K562 treated with DMSO at 1 percent for 24 hours (cell line): ENCODE data around the gene PSME1. TPM values are rescaled to one million over a fixed set of nuclear protein-coding genes. Genes with fewer than 3 reads are reported as not detected.

Experiments used
- total RNA-seq: library from RNA; unstranded; fragments of 300-600 nt; gene quantifications from 2 replicates; pipeline ENCODE4 v1.2.3, GENCODE V29; 2022; ENCODE audit warnings: low read depth; ENCODE audit not compliant: insufficient read depth

Gene PSME1
- total RNA-seq, result 169 and 181 TPM in 2 replicates

DNA sequence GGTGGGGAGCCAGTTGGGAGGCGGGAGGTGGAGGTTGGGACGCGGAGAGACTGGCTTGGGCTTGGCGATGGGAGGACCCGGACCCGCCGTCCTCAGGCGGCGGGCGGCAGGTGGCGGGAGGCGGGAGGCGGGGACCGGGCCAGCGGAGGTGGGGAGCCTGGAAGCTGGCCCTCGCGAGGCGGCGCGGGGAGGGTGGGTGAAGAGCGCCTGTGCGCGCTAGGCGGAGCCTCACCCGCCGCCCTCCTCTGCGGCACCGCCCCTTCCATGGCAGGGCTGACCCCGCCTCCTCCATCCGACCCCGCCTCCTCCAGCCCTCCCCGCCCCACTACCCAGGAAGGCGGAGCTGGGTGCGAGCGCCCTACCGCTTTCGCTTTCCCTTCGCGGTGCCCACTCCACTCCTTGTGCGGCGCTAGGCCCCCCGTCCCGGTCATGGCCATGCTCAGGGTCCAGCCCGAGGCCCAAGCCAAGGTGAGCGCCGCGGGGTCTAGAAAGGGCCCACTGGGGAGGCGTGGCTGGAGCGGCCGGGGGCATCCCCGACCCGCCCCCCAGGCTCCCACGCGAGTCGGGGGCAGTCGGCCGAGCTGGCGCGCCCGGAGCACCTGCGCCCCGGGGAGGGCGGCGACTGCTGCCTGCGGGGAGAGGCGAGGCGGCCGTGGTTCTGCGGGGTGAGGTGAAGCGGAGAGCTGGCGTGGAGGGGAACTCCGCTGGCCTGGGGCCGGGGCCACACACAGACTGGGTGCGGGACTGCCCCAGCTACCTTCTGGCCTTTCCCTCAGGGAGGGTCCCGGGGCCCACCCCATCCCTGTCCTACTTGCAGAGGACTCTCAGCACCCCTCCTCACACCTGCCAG lies at the start of gene PSME1:
Gene PSME1, plus strand, starts transcription at position 361 of the 850 bp plus-strand sequence. Its CDS starts 69 bp downstream, at position 430.

DNA sequence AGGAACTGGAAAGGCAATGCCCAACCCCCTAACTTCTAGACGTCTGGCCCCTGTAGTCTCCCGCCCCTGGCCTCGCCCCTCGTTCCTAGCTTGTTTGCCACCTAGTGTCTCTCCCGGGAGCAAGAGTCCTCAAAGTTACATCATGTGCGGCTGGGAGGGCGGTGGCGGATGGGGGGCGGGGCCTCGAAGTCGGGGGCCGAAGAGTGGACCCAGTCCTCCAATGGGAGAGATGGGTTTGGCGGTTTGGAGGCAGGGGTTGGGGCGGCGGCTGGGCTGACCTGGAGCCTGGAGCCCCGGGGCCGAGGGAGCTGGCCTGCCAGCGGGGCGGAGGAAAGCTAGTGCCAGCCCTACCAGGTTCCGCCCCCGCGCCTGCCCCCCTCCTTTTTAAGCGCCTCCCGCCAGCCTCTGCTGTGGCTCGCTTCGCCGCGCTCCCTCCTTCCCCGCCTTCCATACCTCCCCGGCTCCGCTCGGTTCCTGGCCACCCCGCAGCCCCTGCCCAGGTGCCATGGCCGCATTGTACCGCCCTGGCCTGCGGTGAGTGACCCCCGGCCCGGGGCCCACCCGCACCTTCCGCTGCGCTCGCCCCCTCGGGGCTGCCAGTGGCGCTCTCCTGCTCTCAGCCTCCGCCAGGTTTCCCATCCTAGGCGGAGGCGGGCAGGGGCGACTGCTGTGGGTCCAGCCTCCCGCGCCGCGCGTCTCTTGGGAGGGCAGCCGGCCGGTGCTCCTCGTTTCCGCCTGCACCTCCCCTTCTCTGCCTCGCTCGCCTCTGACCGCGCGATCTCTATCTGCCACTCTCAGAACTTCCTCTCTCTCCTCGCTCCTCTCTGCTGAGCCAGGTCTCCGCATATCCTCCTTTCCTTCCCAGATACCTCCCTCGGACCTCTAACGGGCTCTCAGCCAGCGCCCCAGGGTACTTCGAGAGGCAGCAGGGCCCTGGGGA lies 41.8 kb upstream of the PSME1 start, which contains the start of gene PCK2:
Gene PCK2, plus strand, starts transcription at position 411 of the 940 bp plus-strand sequence. Its CDS starts 95 bp downstream, at position 506.

GRCh38 chr14:24114532-24115421 lies 21.2 kb upstream of the PSME1 start, which contains the start of the genes DCAF11 and NRL:
Gene DCAF11 (plus strand): TSS chr14:24114777. CDS start chr14:24115595, 818 bp downstream.
Gene NRL (minus strand): TSS chr14:24114949. CDS start chr14:24082848, 32,101 bp downstream.

DNA sequence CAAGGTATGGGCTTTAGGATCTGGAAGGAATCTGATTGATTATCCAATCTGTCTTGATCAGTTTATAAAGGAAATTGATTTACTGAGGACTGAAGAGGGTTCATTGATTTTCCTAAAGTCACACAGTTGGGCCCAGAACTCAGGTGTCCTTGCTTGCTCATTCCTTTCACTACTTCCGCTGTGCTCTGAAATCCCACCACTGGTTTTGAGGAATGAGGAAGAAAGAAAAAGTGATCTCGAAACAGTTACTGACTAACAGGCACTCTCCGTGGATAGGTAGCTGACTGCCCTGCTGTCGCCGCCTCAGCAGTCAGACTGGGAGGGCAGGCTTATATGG lies 5.6 kb upstream of the PSME1 start, which contains the start of gene FITM1:
Gene FITM1, plus strand, starts transcription at position 280 of the 337 bp plus-strand sequence. CDS start 905 bp downstream, outside the sequence.

GRCh38 chr14:24141097-24141880 lies 5.3 kb downstream of the PSME1 start, which contains the start of gene EMC9:
Gene EMC9 (minus strand): TSS chr14:24141591. CDS start chr14:24141304, 287 bp downstream.

DNA sequence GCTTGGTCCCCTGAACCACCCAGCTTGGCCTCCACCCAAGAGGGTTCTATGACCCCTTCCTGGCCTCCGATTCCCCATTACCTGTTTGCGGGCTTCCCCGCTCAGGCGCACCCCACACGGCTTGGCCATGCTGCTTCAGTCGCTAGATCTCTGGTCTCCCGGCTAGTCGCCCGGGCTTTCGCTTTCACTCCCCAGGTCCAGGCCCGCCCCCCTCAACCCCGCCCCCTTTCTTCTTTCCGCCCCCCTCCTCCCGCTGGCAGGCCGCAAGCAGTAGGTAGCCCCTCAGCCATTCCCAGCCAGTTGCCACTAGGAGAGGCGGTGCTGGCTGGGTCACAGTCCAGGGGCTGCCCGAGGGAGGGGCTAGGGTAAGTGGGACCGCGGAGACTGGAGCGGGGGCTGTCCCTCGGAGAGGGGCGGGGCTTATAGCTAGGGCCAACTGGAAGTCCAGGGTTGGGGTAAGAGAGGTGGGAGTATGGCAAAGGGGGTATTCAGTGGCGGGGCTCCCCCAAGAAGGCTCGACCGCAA lies 10.5 kb downstream of the PSME1 start, which contains the start of gene PSME2:
Gene PSME2, minus strand, starts transcription at position 158 of the 525 bp plus-strand sequence. Its CDS starts 29 bp downstream, at position 129.

GRCh38 chr14:24146978-24147760 lies 11.2 kb downstream of the PSME1 start, which contains the start of gene RNF31:
Gene RNF31 (plus strand): TSS chr14:24147498. CDS start chr14:24147699, 201 bp downstream.

DNA sequence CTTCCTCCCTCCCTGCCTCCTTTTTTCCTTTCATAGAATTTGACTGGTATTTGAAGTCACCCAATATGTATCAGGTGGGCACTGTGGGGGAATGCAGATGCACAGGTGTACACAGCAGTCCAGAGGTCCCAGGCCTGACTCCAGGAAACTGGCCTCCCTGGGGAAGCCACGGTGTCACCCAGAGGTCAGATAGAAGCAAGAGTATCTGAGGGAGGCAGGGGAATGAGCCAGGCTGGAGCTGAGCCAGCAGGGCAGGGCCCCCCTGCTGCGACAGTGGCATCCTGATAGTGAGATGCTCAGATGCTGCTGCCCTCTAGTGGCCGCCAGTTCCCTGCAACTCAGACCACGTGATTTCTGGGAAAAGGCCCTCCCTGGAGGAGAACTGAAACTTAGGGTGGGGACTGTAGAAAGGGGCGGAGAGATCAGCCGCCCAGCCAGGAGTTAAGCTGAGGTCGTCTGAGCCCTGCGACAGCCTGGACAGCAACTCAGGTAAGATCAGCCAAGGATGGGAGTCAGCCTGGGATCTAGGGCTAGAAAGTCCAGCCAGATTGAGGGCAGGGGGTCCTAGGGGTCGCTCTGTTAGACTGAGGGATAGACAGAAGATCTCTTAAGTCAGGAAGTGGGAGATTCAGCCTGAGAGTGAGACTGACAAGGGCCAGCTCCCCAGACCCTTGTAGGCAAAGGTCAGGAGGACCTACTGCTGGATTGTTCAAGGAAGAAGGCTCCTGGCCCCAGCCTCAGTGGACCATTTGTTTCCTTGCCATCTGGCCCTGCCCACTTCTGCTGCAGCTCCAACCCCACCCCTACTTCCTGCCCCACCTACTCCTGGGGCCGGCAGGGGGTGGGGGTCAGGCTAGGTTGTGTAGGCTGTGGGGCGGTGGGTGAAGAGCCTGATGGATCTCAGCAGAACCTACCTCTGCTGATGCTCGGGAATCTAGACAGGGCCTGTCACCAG lies 25.1 kb downstream of the PSME1 start, which contains the start of gene IRF9:
Gene IRF9, plus strand, starts transcription at position 416 of the 955 bp plus-strand sequence. CDS start 880 bp downstream, outside the sequence.

GRCh38 chr14:24171422-24172260 lies 35.6 kb downstream of the PSME1 start, which contains the start of gene REC8:
Gene REC8 (plus strand): TSS chr14:24172080. CDS start chr14:24172553, 473 bp downstream.

Other genes starting within 250 kb of the PSME1 start
- 35.2 and 36.2 TPM in 2 replicates for gene DHRS4, start 182.4 kb upstream of the PSME1 start, total RNA-seq
- gene DHRS4L2, start 147.3 kb upstream of the PSME1 start, total RNA-seq, result 12.8 and 14.9 TPM in 2 replicates
- 0.16 TPM in 1 of 2 replicates, not detected in the other for gene CARMIL3, start 84.2 kb upstream of the PSME1 start, total RNA-seq
- not detected in 2 replicates for gene CPNE6, start 64.6 kb upstream of the PSME1 start, total RNA-seq
- gene PCK2, start 41.9 kb upstream of the PSME1 start, total RNA-seq, result 150 and 160 TPM in 2 replicates
- 52.3 and 59.5 TPM in 2 replicates for gene DCAF11, start 21.4 kb upstream of the PSME1 start, total RNA-seq
- gene NRL, start 21.2 kb upstream of the PSME1 start, total RNA-seq, result 1.6 and 2.8 TPM in 2 replicates
- gene FITM1, start 5.5 kb upstream of the PSME1 start, total RNA-seq, result 0.50 TPM in 1 of 2 replicates, not detected in the other
- 55.6 TPM in 2 replicates for gene EMC9, start 5.4 kb downstream of the PSME1 start, total RNA-seq
- 119 and 129 TPM in 2 replicates for gene PSME2, start 10.4 kb downstream of the PSME1 start, total RNA-seq
- 34.5 and 41.7 TPM in 2 replicates for gene RNF31, start 11.3 kb downstream of the PSME1 start, total RNA-seq
- gene IRF9, start 25.1 kb downstream of the PSME1 start, total RNA-seq, result 11.9 and 14.2 TPM in 2 replicates
- gene REC8, start 35.9 kb downstream of the PSME1 start, total RNA-seq, result 1.7 and 2.6 TPM in 2 replicates
- 16.3 and 21.4 TPM in 2 replicates for gene IPO4, start 52.6 kb downstream of the PSME1 start, total RNA-seq
- 22.1 and 25.4 TPM in 2 replicates for gene TM9SF1, start 59.2 kb downstream of the PSME1 start, total RNA-seq
- 0.96 TPM in 1 of 2 replicates, not detected in the other for gene TSSK4, start 69.5 kb downstream of the PSME1 start, total RNA-seq
- gene CHMP4A, start 77.3 kb downstream of the PSME1 start, total RNA-seq, result 63.2 and 63.8 TPM in 2 replicates
- 16.9 and 17.9 TPM in 2 replicates for gene MDP1, start 79.9 kb downstream of the PSME1 start, total RNA-seq
- gene NEDD8, start 96.2 kb downstream of the PSME1 start, total RNA-seq, result 144 and 171 TPM in 2 replicates
- 56.8 and 59.4 TPM in 2 replicates for gene GMPR2, start 96.7 kb downstream of the PSME1 start, total RNA-seq
- 21.0 and 28.8 TPM in 2 replicates for gene TINF2, start 106.4 kb downstream of the PSME1 start, total RNA-seq
- 1.5 and 3.1 TPM in 2 replicates for gene TGM1, start 127.0 kb downstream of the PSME1 start, total RNA-seq
- gene RABGGTA, start 135.4 kb downstream of the PSME1 start, total RNA-seq, result 24.9 and 28.0 TPM in 2 replicates
- 41.0 and 43.3 TPM in 2 replicates for gene DHRS1, start 163.6 kb downstream of the PSME1 start, total RNA-seq
- gene NOP9, start 163.7 kb downstream of the PSME1 start, total RNA-seq, result 9.2 and 10.5 TPM in 2 replicates
- gene CIDEB, start 171.8 kb downstream of the PSME1 start, total RNA-seq, result not detected in 2 replicates
- gene LTB4R2, start 173.9 kb downstream of the PSME1 start, total RNA-seq, result 5.2 and 5.8 TPM in 2 replicates
- gene LTB4R, start 175.3 kb downstream of the PSME1 start, total RNA-seq, result 8.1 and 11.2 TPM in 2 replicates
- not detected in 2 replicates for gene ADCY4, start 198.9 kb downstream of the PSME1 start, total RNA-seq
- 0.35 and 0.89 TPM in 2 replicates for gene RIPK3, start 203.8 kb downstream of the PSME1 start, total RNA-seq
- gene NFATC4, start 232.0 kb downstream of the PSME1 start, total RNA-seq, result 1.5 and 1.8 TPM in 2 replicates